ENCODE data around the gene CHRM2. TPM values are rescaled to one million over a fixed set of nuclear protein-coding genes. Genes with fewer than 3 reads are reported as not detected.

The CHRM2 gene
- total RNA-seq, 1 donor from 2014 or later, result 0.06 TPM

- H3K4me3 ChIP-seq (ENCODE audit: low read depth, low read length), result no peak overlapping the region
- TF ChIP-seq CTCF (conservative IDR thresholded peaks at IDR 0.05; ENCODE audit: low read depth, low read length), result no peak
- no peak for DNase-seq (ENCODE audit: low read depth)
These were observed 3.2 kb upstream of the CHRM2 start for GRCh38 chr7:136865236-136865635.

- no peak for DNase-seq (ENCODE audit: low read depth)
- H3K4me3 ChIP-seq (ENCODE audit: low read depth, low read length), result no peak overlapping the region
- no peak for TF ChIP-seq CTCF (conservative IDR thresholded peaks at IDR 0.05; ENCODE audit: low read depth, low read length)
These were observed 2.7 kb upstream of the CHRM2 start for GRCh38 chr7:136865777-136866176.

- H3K4me3 ChIP-seq (ENCODE audit: low read depth, low read length), result no peak overlapping the region
- DNase-seq (ENCODE audit: low read depth), result no peak
- no peak for TF ChIP-seq CTCF (conservative IDR thresholded peaks at IDR 0.05; ENCODE audit: low read depth, low read length)
These were observed 829 bp downstream of the CHRM2 start for GRCh38 chr7:136869001-136869961.

GRCh38 chr7:136869991-136870865 is 1.8 kb downstream of the CHRM2 start:
- no peak for DNase-seq (ENCODE audit: low read depth)
- H3K4me3 ChIP-seq (ENCODE audit: low read depth, low read length), result peak overlapping the region; percentile 11
- TF ChIP-seq CTCF (conservative IDR thresholded peaks at IDR 0.05; ENCODE audit: low read depth, low read length), result no peak

GRCh38 chr7:136870866-136871487 is 2.5 kb downstream of the CHRM2 start:
- peak overlapping the region; percentile 11 for H3K4me3 ChIP-seq (ENCODE audit: low read depth, low read length)
- DNase-seq (ENCODE audit: low read depth), result no peak
- TF ChIP-seq CTCF (conservative IDR thresholded peaks at IDR 0.05; ENCODE audit: low read depth, low read length), result no peak

GRCh38 chr7:136874393-136875032 is 6.1 kb downstream of the CHRM2 start:
- TF ChIP-seq CTCF (conservative IDR thresholded peaks at IDR 0.05; ENCODE audit: low read depth, low read length), result peak; percentile 64
- DNase-seq (ENCODE audit: low read depth), result no peak

More at GRCh38 chr7:136874393-136875032, 6.1 kb downstream of the CHRM2 start:
- H3K4me3 ChIP-seq (ENCODE audit: low read depth, low read length), result no peak overlapping the region
